ENCODE data around the gene USO1. TPM values are rescaled to one million over a fixed set of nuclear protein-coding genes. Genes with fewer than 3 reads are reported as not detected.

The USO1 gene
- total and polyA plus RNA-seq, 7 experiments from 2014 or later = 17.8 to 54.8 (median 30.4) TPM

DNA sequence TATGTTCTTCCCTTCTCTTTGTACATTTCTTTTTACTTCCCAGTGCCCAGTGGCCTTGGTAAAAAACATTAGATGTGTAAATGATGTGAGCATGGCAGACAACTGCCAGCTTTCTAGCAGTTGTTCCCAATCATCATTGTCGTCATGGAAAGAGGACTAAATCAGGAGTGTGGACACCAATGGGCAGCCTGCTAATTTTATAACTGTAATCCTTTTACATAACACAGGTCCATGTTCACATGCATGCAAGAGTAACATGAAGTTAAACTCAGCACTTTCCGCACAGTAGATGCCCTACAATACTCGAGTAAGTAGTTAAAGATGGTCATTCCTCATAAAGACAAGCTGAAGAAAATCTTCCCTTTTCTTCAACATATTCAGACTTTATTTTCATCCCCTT lies 27.8 kb upstream of the USO1 start:
- Histone ChIP-seq H3K36me3 (ENCODE audit: control insufficient read depth in 2 of 3, insufficient read depth in 3 of 3, low read length in 3 of 3) (no peaks in the 10 kb centered on the region), H3K9me3 (ENCODE audit: control insufficient read depth in 2 of 3, low read length in 3 of 3) (no peaks in the 10 kb centered on the region), H3K27me3 (ENCODE audit: control insufficient read depth in 2 of 2, insufficient read depth in 2 of 2, low read length in 2 of 2) (no peaks in the 10 kb centered on the region), H3K27ac (ENCODE audit: low read depth, low read length) (peak overlapping the region; percentile 33), H3K4me1 (ENCODE audit: control insufficient read depth in 2 of 2, insufficient read depth in 2 of 2, low read length in 2 of 2) (peaks cover 14 to 20% of the 10 kb centered on the region in 2 donors), H3K4me3 (ENCODE audit: low read length) (no peak overlapping the region)
- DNase-seq (no peak), ATAC-seq (no peak)
- Mint-ChIP-seq H3K4me3 (peak overlapping the region in 1 of 10 donors; percentile 54), H3K36me3 (peaks cover 3 to 20% (median 5%) of the 10 kb centered on the region in 5 donors), H3K27ac (peak overlapping the region; percentile 25 to 95 (median 75)), H3K9me3 (peaks cover 0 to 2% (median 0%) of the 10 kb centered on the region in 11 donors), H3K4me1 (peaks cover 16 to 43% (median 39%) of the 10 kb centered on the region in 7 donors), H3K27me3 (no peaks in the 10 kb centered on the region)
- ChIA-PET CTCF (interaction anchor here (1.4 kb wide), 1 partner anchor 27 kb away, joined by 3 read pairs; no protein-coding TSS in a partner anchor), POLR2A (interaction anchor here (0.6 to 0.9 kb wide), 2 partner anchors 20 to 28 kb away, joined by 3 read pairs; partner anchors contain the start of gene USO1)
- intact Hi-C loops (cut with micrococcal nuclease) = loop anchor here in 1 of 2 donors (1.0 kb wide), 3 partner anchors 23 to 41 kb away; partner anchors contain the start of genes G3BP2 and USO1

DNA sequence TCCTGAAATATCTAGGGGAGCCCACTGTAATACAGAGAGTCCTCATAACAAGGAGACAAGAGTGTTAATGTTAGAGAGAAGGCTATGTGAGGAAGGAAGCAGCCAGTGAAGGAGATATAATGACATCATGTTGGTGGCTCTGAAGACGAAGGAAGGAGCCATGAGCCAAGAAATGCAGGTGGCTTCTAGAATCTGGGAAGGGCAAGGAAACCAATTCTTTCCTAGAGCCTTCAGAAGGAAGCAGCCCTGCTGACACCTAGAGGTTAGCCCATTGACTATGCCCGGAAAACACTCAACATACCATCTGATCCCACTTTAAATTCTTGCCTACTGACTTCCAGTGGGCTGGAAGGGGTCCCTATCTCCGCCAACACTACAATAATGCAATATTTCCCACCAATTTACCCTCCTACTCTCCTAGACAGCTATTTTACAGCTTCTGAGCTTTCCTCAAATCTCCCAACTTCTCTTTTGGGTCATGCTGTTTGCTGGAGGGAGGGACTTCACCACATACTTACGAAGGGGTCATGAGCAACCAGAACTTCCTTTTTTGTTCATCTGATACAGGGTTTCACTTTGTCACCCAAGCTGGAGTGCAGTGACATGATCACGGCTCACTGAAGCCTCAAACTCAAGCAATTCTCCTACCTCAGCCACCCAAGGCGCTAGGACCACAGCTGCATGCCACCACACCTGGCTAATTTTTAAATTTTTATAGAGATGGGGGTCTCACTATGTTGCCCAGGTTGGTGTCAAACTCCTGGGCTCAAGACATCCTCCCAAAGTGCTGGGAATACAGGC lies 26.0 kb upstream of the USO1 start:
- ChIA-PET CTCF (no interaction called here), POLR2A (interaction anchor here (1.7 kb wide), 1 partner anchor 26 kb away, joined by 7 read pairs; the partner anchor contains the start of gene USO1)
- DNase-seq = peak in 1 of 9 donors; percentile 11

DNA sequence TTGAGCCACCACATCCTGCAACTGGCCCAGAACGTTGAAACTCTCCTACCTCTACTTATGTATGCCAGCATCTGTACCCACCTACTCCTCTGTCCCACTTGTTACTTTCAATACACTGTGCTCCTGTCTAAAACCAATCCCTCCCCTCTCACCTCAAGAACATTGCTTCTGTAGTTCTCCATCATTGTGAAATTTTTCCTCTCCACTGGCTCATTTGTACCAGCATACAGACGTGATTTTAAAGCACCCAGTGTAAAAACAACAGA lies 25.5 kb upstream of the USO1 start:
- Mint-ChIP-seq H3K4me3 (peak overlapping the region in 7 of 10 donors; percentile 3 to 58 (median 26)), H3K27ac (peak overlapping the region; percentile 4 to 89 (median 67)), H3K4me1 (peaks cover 16 to 42% (median 37%) of the 10 kb centered on the region in 7 donors), H3K36me3 (peaks cover 3 to 14% (median 3%) of the 10 kb centered on the region in 5 donors), H3K27me3 (no peaks in the 10 kb centered on the region), H3K9me3 (peaks cover 0 to 2% (median 0%) of the 10 kb centered on the region in 11 donors)
- Histone ChIP-seq H3K4me3 (ENCODE audit: low read length) (no peak overlapping the region), H3K27ac (ENCODE audit: low read depth, low read length) (peak overlapping the region; percentile 30), H3K36me3 (ENCODE audit: control insufficient read depth in 2 of 3, insufficient read depth in 3 of 3, low read length in 3 of 3) (no peaks in the 10 kb centered on the region), H3K4me1 (ENCODE audit: control insufficient read depth in 2 of 2, insufficient read depth in 2 of 2, low read length in 2 of 2) (peaks cover 14 to 20% of the 10 kb centered on the region in 2 donors), H3K27me3 (ENCODE audit: control insufficient read depth in 2 of 2, insufficient read depth in 2 of 2, low read length in 2 of 2) (no peaks in the 10 kb centered on the region), H3K9me3 (ENCODE audit: control insufficient read depth in 2 of 3, low read length in 3 of 3) (no peaks in the 10 kb centered on the region)
- intact Hi-C loops (cut with micrococcal nuclease) = loop anchor here (1.0 to 2.0 kb wide), 3 partner anchors 14 to 25 kb away; partner anchors contain the start of gene USO1 (in 1 of the 2)
- peak; percentile 20 for ATAC-seq
- no peak for DNase-seq
- ChIA-PET POLR2A (interaction anchor here (1.7 kb wide), 1 partner anchor 25 kb away, joined by 7 read pairs; the partner anchor contains the start of gene USO1), CTCF (no interaction called here)

More for the DNA sequence above, 26.0 kb upstream of the USO1 start:
- Mint-ChIP-seq H3K9me3 (peaks cover 0 to 2% (median 0%) of the 10 kb centered on the region in 11 donors), H3K27me3 (no peaks in the 10 kb centered on the region), H3K4me3 (peak overlapping the region in 5 of 10 donors; percentile 9 to 64 (median 29)), H3K4me1 (peaks cover 16 to 43% (median 39%) of the 10 kb centered on the region in 7 donors), H3K27ac (peak overlapping the region; percentile 4 to 89 (median 67)), H3K36me3 (peaks cover 3 to 15% (median 5%) of the 10 kb centered on the region in 5 donors)
- H3K27ac ChIP-seq (ENCODE audit: low read depth, low read length) = peak overlapping the region; percentile 14
- H3K4me3 ChIP-seq (ENCODE audit: low read length) = no peak overlapping the region
- H3K27me3 ChIP-seq (ENCODE audit: control insufficient read depth in 2 of 2, insufficient read depth in 2 of 2, low read length in 2 of 2) = no peaks in the 10 kb centered on the region
- H3K9me3 ChIP-seq (ENCODE audit: control insufficient read depth in 2 of 3, low read length in 3 of 3) = no peaks in the 10 kb centered on the region
- peak; percentile 80 for ATAC-seq
- intact Hi-C loops (cut with micrococcal nuclease) = loop anchor here (1.0 to 2.0 kb wide), 3 partner anchors 14 to 26 kb away; partner anchors contain the start of gene USO1 (in 1 of the 2)
- H3K36me3 ChIP-seq (ENCODE audit: control insufficient read depth in 2 of 3, insufficient read depth in 3 of 3, low read length in 3 of 3) = no peaks in the 10 kb centered on the region
- peaks cover 14 to 20% of the 10 kb centered on the region in 2 donors for H3K4me1 ChIP-seq (ENCODE audit: control insufficient read depth in 2 of 2, insufficient read depth in 2 of 2, low read length in 2 of 2)

GRCh38 chr4:75699299-75699698 lies 25.1 kb upstream of the USO1 start:
- H3K4me1 Mint-ChIP-seq = peaks cover 16 to 41% (median 36%) of the 10 kb centered on the region in 7 donors
- DNase-seq = no peak
- no peaks in the 10 kb centered on the region for H3K27me3 ChIP-seq (ENCODE audit: control insufficient read depth in 2 of 2, insufficient read depth in 2 of 2, low read length in 2 of 2)
- H3K4me3 ChIP-seq (ENCODE audit: low read length) = no peak overlapping the region
- ATAC-seq = no peak
- ChIA-PET CTCF (no interaction called here), POLR2A (interaction anchor here (1.7 kb wide), 1 partner anchor 25 kb away, joined by 7 read pairs; the partner anchor contains the start of gene USO1)
- no peaks in the 10 kb centered on the region for H3K36me3 ChIP-seq (ENCODE audit: control insufficient read depth in 2 of 3, insufficient read depth in 3 of 3, low read length in 3 of 3)
- H3K27ac Mint-ChIP-seq = peak overlapping the region; percentile 4 to 89 (median 67)
- no peaks in the 10 kb centered on the region for H3K9me3 ChIP-seq (ENCODE audit: control insufficient read depth in 2 of 3, low read length in 3 of 3)
- peaks cover 0 to 11% (median 0%) of the 10 kb centered on the region in 5 donors for H3K36me3 Mint-ChIP-seq
- H3K4me1 ChIP-seq (ENCODE audit: control insufficient read depth in 2 of 2, insufficient read depth in 2 of 2, low read length in 2 of 2) = peaks cover 14 to 20% of the 10 kb centered on the region in 2 donors
- H3K27me3 Mint-ChIP-seq = no peaks in the 10 kb centered on the region
- intact Hi-C loops (cut with micrococcal nuclease) = loop anchor here (2.0 kb wide), 2 partner anchors 14 to 16 kb away; no protein-coding TSS in a partner anchor
- peaks cover 0 to 1% (median 0%) of the 10 kb centered on the region in 11 donors for H3K9me3 Mint-ChIP-seq
- H3K4me3 Mint-ChIP-seq = peak overlapping the region in 3 of 10 donors; percentile 9 to 58 (median 29)
- H3K27ac ChIP-seq (ENCODE audit: low read depth, low read length) = peak overlapping the region; percentile 30

- intact Hi-C loops (cut with micrococcal nuclease) = no loop called here
- no peak for ATAC-seq
- Mint-ChIP-seq H3K27ac (no peak overlapping the region), H3K4me1 (peaks cover 13 to 17% (median 16%) of the 10 kb centered on the region in 7 donors), H3K4me3 (no peak overlapping the region), H3K27me3 (no peaks in the 10 kb centered on the region), H3K9me3 (no peaks in the 10 kb centered on the region), H3K36me3 (peaks cover 0 to 6% (median 0%) of the 10 kb centered on the region in 5 donors)
- no peak for DNase-seq
- Histone ChIP-seq H3K9me3 (ENCODE audit: control insufficient read depth in 2 of 3, low read length in 3 of 3) (no peaks in the 10 kb centered on the region), H3K36me3 (ENCODE audit: control insufficient read depth in 2 of 3, insufficient read depth in 3 of 3, low read length in 3 of 3) (no peaks in the 10 kb centered on the region), H3K27me3 (ENCODE audit: control insufficient read depth in 2 of 2, insufficient read depth in 2 of 2, low read length in 2 of 2) (no peaks in the 10 kb centered on the region), H3K27ac (ENCODE audit: low read depth, low read length) (no peak overlapping the region), H3K4me3 (ENCODE audit: low read length) (no peak overlapping the region), H3K4me1 (ENCODE audit: control insufficient read depth in 2 of 2, insufficient read depth in 2 of 2, low read length in 2 of 2) (peaks cover 8 to 14% of the 10 kb centered on the region in 2 donors)
- ChIA-PET CTCF (no interaction called here), POLR2A (no interaction called here)
Observed at GRCh38 chr4:75702919-75703411, 21.4 kb upstream of the USO1 start.

- POLR2A ChIA-PET = interaction anchor here (0.6 to 1.1 kb wide), 2 partner anchors 13 to 17 kb away, joined by 3 read pairs; no protein-coding TSS in a partner anchor
- no peak overlapping the region for H3K4me3 ChIP-seq (ENCODE audit: low read length)
- H3K27ac ChIP-seq (ENCODE audit: low read depth, low read length) = no peak overlapping the region
- H3K9me3 Mint-ChIP-seq = no peaks in the 10 kb centered on the region
- H3K36me3 ChIP-seq (ENCODE audit: control insufficient read depth in 2 of 3, insufficient read depth in 3 of 3, low read length in 3 of 3) = no peaks in the 10 kb centered on the region
- H3K4me1 ChIP-seq (ENCODE audit: control insufficient read depth in 2 of 2, insufficient read depth in 2 of 2, low read length in 2 of 2) = no peaks in the 10 kb centered on the region
- H3K27ac Mint-ChIP-seq = no peak overlapping the region
- no peaks in the 10 kb centered on the region for H3K27me3 Mint-ChIP-seq
- H3K4me1 Mint-ChIP-seq = peaks cover 0 to 13% (median 5%) of the 10 kb centered on the region in 7 donors
- no peaks in the 10 kb centered on the region for H3K27me3 ChIP-seq (ENCODE audit: control insufficient read depth in 2 of 2, insufficient read depth in 2 of 2, low read length in 2 of 2)
- H3K4me3 Mint-ChIP-seq = no peak overlapping the region
- ATAC-seq (no peak), DNase-seq (no peak)
- CTCF ChIA-PET = no interaction called here
- H3K36me3 Mint-ChIP-seq = peaks cover 0 to 3% (median 0%) of the 10 kb centered on the region in 5 donors
- intact Hi-C loops (cut with micrococcal nuclease) = loop anchor here in 1 of 2 donors (5.0 kb wide), 1 partner anchor 142 kb away; no protein-coding TSS in a partner anchor
- H3K9me3 ChIP-seq (ENCODE audit: control insufficient read depth in 2 of 3, low read length in 3 of 3) = no peaks in the 10 kb centered on the region
Observed at GRCh38 chr4:75705198-75705977, 19.0 kb upstream of the USO1 start.
